Measurements from ENCODE around the gene NMRK1. TPM values are rescaled to one million over a fixed set of nuclear protein-coding genes. Genes with fewer than 3 reads are reported as not detected.

NMRK1 gene
- total and polyA plus RNA-seq, 2 experiments from 2014 or later, result 6.2 to 15.8 TPM

DNA sequence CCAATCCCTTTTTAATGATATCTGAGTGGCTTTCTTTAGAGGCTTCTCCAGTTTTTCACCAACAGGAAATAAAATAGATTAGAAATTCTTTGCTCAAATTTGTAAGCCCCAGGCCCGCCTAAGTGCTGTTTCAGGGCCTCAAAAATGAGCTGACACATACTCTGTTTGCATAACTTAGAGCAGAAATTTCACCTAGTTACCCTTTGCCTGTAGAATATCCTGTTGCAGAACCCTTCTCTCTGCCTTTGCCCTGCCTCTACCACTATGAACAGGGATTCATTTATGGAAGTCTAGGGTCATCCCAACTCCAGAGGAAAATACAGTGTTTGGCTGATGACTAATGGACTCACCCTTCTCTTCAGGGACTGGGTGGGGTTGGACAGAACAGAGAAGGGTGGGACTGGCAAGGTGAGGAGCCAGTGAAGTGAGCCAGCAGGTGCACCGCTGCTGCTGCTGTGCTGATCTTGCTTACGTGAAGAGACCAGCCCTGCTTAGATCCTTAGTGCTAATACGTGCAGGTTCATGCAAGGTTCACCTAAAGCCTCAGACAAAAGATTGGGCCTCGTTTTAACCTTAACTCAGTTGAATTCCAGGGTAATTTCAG is 23.2 kb upstream of the NMRK1 start:
- ATAC-seq (no peak), DNase-seq (ENCODE audit: low spot score) (no peak)
- Mint-ChIP-seq H3K27me3 (ENCODE audit: insufficient read depth, low read depth, poor library complexity) (no peaks in the 10 kb centered on the region), H3K9me3 (no peaks in the 10 kb centered on the region), H3K4me1 (peaks cover 2% of the 10 kb centered on the region; the same call in 1 of the 3 replicates), H3K27ac (no peak overlapping the region), H3K4me3 (no peak overlapping the region), H3K36me3 (ENCODE audit: low read depth) (no peaks in the 10 kb centered on the region)
- no peak overlapping the region for H2AFZ ChIP-seq
- no peaks in the 10 kb centered on the region for H3F3A ChIP-seq (replicated peaks; ENCODE audit: low read depth)
- H3K4me1 ChIP-seq (ENCODE audit: insufficient read depth), result no peaks in the 10 kb centered on the region
- H3K27me3 ChIP-seq (ENCODE audit: insufficient read depth), result no peaks in the 10 kb centered on the region
- no peaks in the 10 kb centered on the region for H3K9me2 ChIP-seq (ENCODE audit: insufficient read depth)
- H3K4me3 ChIP-seq, result no peak overlapping the region
- H3K27ac ChIP-seq (ENCODE audit: low read depth), result no peak overlapping the region
- H4K20me1 ChIP-seq (replicated peaks; ENCODE audit: insufficient read depth), result no peaks in the 10 kb centered on the region; the same call in 1 of the 2 replicates
- H3K4me2 ChIP-seq, result no peak overlapping the region
- H3K36me3 ChIP-seq (ENCODE audit: insufficient read depth), result no peaks in the 10 kb centered on the region
- TF ChIP-seq CREB1 (CRISPR knock-in tag; IDR thresholded peaks at IDR 0.05; ENCODE audit: low read depth) (no peak), EZH2 (IDR thresholded peaks at IDR 0.05; ENCODE audit: low read depth, unreplicated experiment) (no peak), EZH2phosphoT487 (IDR thresholded peaks at IDR 0.05; ENCODE audit: unreplicated experiment) (no peak), JUNB (IDR thresholded peaks at IDR 0.05; ENCODE audit: unreplicated experiment) (no peak)
- TF ChIP-seq, protein P1, sequence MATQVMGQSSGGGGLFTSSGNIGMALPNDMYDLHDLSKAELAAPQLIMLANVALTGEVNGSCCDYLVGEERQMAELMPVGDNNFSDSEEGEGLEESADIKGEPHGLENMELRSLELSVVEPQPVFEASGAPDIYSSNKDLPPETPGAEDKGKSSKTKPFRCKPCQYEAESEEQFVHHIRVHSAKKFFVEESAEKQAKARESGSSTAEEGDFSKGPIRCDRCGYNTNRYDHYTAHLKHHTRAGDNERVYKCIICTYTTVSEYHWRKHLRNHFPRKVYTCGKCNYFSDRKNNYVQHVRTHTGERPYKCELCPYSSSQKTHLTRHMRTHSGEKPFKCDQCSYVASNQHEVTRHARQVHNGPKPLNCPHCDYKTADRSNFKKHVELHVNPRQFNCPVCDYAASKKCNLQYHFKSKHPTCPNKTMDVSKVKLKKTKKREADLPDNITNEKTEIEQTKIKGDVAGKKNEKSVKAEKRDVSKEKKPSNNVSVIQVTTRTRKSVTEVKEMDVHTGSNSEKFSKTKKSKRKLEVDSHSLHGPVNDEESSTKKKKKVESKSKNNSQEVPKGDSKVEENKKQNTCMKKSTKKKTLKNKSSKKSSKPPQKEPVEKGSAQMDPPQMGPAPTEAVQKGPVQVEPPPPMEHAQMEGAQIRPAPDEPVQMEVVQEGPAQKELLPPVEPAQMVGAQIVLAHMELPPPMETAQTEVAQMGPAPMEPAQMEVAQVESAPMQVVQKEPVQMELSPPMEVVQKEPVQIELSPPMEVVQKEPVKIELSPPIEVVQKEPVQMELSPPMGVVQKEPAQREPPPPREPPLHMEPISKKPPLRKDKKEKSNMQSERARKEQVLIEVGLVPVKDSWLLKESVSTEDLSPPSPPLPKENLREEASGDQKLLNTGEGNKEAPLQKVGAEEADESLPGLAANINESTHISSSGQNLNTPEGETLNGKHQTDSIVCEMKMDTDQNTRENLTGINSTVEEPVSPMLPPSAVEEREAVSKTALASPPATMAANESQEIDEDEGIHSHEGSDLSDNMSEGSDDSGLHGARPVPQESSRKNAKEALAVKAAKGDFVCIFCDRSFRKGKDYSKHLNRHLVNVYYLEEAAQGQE (IDR thresholded peaks at IDR 0.05; ENCODE audit: unreplicated experiment), result no peak
- H3K79me2 ChIP-seq (replicated peaks; ENCODE audit: insufficient read depth), result no peaks in the 10 kb centered on the region; the same call in 1 of the 2 replicates

DNA sequence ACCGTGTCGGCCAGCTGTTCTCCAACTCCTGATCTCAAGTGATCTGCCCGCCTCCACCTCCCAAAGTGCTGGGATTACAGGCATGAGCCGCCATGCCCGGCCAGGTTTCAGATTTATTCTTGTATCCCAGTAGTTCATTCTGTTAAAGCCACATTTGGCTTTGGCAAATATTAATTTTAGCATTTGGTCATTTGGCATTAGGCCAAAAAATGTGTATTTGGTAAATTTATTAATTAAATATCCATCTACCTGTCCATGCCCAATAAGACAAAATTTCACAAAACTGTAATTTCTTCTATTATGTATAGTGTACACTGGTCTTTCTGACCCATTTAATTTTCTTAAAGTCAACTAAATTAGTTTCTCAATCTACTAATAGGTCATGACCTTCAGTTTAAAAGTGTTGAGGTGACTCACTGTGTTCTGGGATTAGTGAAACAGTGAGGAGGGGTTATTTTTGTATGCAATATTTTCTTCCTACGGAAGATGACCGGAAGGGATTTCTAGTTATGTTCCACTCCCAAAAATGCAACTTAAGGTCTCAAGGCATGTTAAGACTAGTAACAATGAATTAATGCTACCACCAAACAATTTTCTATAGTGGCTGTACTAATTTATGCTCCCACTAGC is 21.4 kb upstream of the NMRK1 start:
- H3K4me3 Mint-ChIP-seq, result no peak overlapping the region
- Histone ChIP-seq H3K27me3 (ENCODE audit: insufficient read depth) (no peaks in the 10 kb centered on the region), H3F3A (replicated peaks; ENCODE audit: low read depth) (no peaks in the 10 kb centered on the region), H4K20me1 (replicated peaks; ENCODE audit: insufficient read depth) (peaks cover 3% of the 10 kb centered on the region; the same call in 1 of the 2 replicates), H3K36me3 (ENCODE audit: insufficient read depth) (no peaks in the 10 kb centered on the region), H3K9me2 (ENCODE audit: insufficient read depth) (no peaks in the 10 kb centered on the region), H3K4me2 (no peak overlapping the region), H3K27ac (ENCODE audit: low read depth) (no peak overlapping the region), H3K79me2 (replicated peaks; ENCODE audit: insufficient read depth) (no peaks in the 10 kb centered on the region; the same call in none of the 2 replicates), H3K4me3 (no peak overlapping the region), H3K4me1 (ENCODE audit: insufficient read depth) (no peaks in the 10 kb centered on the region), H2AFZ (no peak overlapping the region)
- no peaks in the 10 kb centered on the region for H3K27me3 Mint-ChIP-seq (ENCODE audit: insufficient read depth, low read depth, poor library complexity)
- H3K9me3 Mint-ChIP-seq, result no peaks in the 10 kb centered on the region
- peaks cover 2% of the 10 kb centered on the region; the same call in 1 of the 3 replicates for H3K4me1 Mint-ChIP-seq
- no peak overlapping the region for H3K27ac Mint-ChIP-seq
- DNase-seq (ENCODE audit: low spot score), result no peak
- no peak for ATAC-seq
- no peak for TF ChIP-seq ZNF114 (CRISPR knock-in tag; IDR thresholded peaks at IDR 0.05)
- TF ChIP-seq JUNB (IDR thresholded peaks at IDR 0.05; ENCODE audit: unreplicated experiment), result no peak
- TF ChIP-seq, protein P2, sequence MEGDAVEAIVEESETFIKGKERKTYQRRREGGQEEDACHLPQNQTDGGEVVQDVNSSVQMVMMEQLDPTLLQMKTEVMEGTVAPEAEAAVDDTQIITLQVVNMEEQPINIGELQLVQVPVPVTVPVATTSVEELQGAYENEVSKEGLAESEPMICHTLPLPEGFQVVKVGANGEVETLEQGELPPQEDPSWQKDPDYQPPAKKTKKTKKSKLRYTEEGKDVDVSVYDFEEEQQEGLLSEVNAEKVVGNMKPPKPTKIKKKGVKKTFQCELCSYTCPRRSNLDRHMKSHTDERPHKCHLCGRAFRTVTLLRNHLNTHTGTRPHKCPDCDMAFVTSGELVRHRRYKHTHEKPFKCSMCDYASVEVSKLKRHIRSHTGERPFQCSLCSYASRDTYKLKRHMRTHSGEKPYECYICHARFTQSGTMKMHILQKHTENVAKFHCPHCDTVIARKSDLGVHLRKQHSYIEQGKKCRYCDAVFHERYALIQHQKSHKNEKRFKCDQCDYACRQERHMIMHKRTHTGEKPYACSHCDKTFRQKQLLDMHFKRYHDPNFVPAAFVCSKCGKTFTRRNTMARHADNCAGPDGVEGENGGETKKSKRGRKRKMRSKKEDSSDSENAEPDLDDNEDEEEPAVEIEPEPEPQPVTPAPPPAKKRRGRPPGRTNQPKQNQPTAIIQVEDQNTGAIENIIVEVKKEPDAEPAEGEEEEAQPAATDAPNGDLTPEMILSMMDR (conservative IDR thresholded peaks at IDR 0.05; ENCODE audit: low read depth in 2 of 2), result no peak
- TF ChIP-seq POLR2AphosphoS5 (IDR thresholded peaks at IDR 0.05; ENCODE audit: low read depth), result no peak
- TF ChIP-seq CREB1 (CRISPR knock-in tag; IDR thresholded peaks at IDR 0.05; ENCODE audit: low read depth), result no peak
- no peak for TF ChIP-seq NANOG (IDR thresholded peaks at IDR 0.05; ENCODE audit: borderline replicate concordance)
- TF ChIP-seq, protein P3, sequence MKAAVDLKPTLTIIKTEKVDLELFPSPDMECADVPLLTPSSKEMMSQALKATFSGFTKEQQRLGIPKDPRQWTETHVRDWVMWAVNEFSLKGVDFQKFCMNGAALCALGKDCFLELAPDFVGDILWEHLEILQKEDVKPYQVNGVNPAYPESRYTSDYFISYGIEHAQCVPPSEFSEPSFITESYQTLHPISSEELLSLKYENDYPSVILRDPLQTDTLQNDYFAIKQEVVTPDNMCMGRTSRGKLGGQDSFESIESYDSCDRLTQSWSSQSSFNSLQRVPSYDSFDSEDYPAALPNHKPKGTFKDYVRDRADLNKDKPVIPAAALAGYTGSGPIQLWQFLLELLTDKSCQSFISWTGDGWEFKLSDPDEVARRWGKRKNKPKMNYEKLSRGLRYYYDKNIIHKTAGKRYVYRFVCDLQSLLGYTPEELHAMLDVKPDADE (IDR thresholded peaks at IDR 0.05), result no peak
- no peaks in the 10 kb centered on the region for H3K36me3 Mint-ChIP-seq (ENCODE audit: low read depth)
